HL-60 (cell line): ENCODE data around the gene CPD.

Source experiments
- GABPA ChIP-seq: IDR thresholded peaks from 2 replicates; pipeline ENCODE4 v1.6.1; 2012; ENCODE audit warnings: low read depth
- POLR2AphosphoS5 ChIP-seq: IDR thresholded peaks from 2 replicates; pipeline ENCODE4 v1.6.1; 2012; ENCODE audit warnings: low read depth
- TF ChIP-seq, protein P1 (sequence below): IDR thresholded peaks from one replicate; pipeline ENCODE4 v1.5.1; 2011; ENCODE audit warnings: low read length, control low read depth, inconsistent platforms; ENCODE audit not compliant: insufficient read depth
- TF ChIP-seq, protein P2 (sequence below): IDR thresholded peaks from 2 replicates; pipeline ENCODE4 v1.6.1; 2012; ENCODE audit warnings: low read depth; ENCODE audit not compliant: insufficient replicate concordance

DNA sequence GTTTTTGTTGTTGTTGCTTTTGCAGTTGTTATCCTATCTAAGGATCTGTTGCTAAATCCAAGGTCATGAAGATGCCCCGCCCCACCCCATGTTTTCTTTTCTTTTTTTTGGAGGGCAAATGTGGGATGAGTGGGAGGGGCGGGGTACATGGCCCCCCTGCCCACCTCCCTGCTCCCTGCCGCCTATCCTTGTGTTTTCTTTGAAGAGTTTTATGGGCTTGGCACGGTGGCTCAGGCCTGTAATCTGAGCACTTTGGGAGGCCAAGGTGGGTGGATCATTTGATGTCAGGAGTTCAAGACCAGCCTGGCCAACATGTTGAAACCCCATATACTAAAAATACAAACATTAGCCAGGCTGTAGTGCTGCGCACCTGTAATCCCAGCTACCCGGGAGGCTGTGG is 79.6 kb downstream of the CPD start:
- TF ChIP-seq GABPA (no peak), POLR2AphosphoS5 (no peak)
- TF ChIP-seq, protein P1, sequence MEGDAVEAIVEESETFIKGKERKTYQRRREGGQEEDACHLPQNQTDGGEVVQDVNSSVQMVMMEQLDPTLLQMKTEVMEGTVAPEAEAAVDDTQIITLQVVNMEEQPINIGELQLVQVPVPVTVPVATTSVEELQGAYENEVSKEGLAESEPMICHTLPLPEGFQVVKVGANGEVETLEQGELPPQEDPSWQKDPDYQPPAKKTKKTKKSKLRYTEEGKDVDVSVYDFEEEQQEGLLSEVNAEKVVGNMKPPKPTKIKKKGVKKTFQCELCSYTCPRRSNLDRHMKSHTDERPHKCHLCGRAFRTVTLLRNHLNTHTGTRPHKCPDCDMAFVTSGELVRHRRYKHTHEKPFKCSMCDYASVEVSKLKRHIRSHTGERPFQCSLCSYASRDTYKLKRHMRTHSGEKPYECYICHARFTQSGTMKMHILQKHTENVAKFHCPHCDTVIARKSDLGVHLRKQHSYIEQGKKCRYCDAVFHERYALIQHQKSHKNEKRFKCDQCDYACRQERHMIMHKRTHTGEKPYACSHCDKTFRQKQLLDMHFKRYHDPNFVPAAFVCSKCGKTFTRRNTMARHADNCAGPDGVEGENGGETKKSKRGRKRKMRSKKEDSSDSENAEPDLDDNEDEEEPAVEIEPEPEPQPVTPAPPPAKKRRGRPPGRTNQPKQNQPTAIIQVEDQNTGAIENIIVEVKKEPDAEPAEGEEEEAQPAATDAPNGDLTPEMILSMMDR: no peak
- TF ChIP-seq, protein P2, sequence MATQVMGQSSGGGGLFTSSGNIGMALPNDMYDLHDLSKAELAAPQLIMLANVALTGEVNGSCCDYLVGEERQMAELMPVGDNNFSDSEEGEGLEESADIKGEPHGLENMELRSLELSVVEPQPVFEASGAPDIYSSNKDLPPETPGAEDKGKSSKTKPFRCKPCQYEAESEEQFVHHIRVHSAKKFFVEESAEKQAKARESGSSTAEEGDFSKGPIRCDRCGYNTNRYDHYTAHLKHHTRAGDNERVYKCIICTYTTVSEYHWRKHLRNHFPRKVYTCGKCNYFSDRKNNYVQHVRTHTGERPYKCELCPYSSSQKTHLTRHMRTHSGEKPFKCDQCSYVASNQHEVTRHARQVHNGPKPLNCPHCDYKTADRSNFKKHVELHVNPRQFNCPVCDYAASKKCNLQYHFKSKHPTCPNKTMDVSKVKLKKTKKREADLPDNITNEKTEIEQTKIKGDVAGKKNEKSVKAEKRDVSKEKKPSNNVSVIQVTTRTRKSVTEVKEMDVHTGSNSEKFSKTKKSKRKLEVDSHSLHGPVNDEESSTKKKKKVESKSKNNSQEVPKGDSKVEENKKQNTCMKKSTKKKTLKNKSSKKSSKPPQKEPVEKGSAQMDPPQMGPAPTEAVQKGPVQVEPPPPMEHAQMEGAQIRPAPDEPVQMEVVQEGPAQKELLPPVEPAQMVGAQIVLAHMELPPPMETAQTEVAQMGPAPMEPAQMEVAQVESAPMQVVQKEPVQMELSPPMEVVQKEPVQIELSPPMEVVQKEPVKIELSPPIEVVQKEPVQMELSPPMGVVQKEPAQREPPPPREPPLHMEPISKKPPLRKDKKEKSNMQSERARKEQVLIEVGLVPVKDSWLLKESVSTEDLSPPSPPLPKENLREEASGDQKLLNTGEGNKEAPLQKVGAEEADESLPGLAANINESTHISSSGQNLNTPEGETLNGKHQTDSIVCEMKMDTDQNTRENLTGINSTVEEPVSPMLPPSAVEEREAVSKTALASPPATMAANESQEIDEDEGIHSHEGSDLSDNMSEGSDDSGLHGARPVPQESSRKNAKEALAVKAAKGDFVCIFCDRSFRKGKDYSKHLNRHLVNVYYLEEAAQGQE: no peak
